Body of pancreas (tissue), 4 donors: ENCODE results near the gene ARSG.
"Not testable (repeated sequence)": the region's sequence is repeated elsewhere in the genome, so short reads cannot be mapped to it uniquely, and the experiment has no call there.

Experiments used
- CTCF ChIP-seq, 7 experiments: fragments of 450-650 bp in 4 of 7; fragments of 200-600 bp in 3 of 7; sonication (generic) in 3 of 7; IDR thresholded peaks; one replicate each; pipeline ENCODE4 v1.5.1; 2016 to 2019; ENCODE audit warnings: antibody characterized with exemption in 7 of 7
- POLR2A ChIP-seq, 3 donors: fragments of 450-650 bp; IDR thresholded peaks; one replicate each; pipeline ENCODE4 v1.6.1; 2016; ENCODE audit warnings: antibody characterized with exemption in 3 of 3, mild to moderate bottlenecking in 2 of 3

- not testable (repeated sequence) for TF ChIP-seq CTCF, POLR2A (IDR thresholded peaks at IDR 0.05)
Observed at GRCh38 chr17:68331932-68332331, 40.6 kb downstream of the ARSG start.
